Dermis blood vessel endothelial cell (primary cell): ENCODE measurements around the gene LRMDA. TPM values are rescaled to one million over a fixed set of nuclear protein-coding genes. Genes with fewer than 3 reads are reported as not detected.
"Not testable (repeated sequence)": the region's sequence is repeated elsewhere in the genome, so short reads cannot be mapped to it uniquely, and the experiment has no call there.

Source experiments
- DNase-seq: peaks from one replicate; pipeline ENCODE4 v3.0.0; 2010
- total RNA-seq: library from RNA; depleted of rRNA; stranded (reverse); fragments of >200 nt; gene quantifications from 2 replicates; pipeline ENCODE4 v1.2.3, GENCODE V29; 2014

LRMDA gene
- total RNA-seq, 1 donor from 2014 or later, result 27.4 TPM

- no peak for DNase-seq
Observed at GRCh38 chr10:75508239-75508813, 76.9 kb downstream of the LRMDA start.

GRCh38 chr10:75508814-75509306 is 77.4 kb downstream of the LRMDA start:
- DNase-seq, result no peak

- DNase-seq, result no peak
Observed at GRCh38 chr10:75509706-75510105, 78.3 kb downstream of the LRMDA start.

GRCh38 chr10:75511011-75511410 is 79.6 kb downstream of the LRMDA start:
- DNase-seq, result no peak

- DNase-seq, result no peak
Observed at GRCh38 chr10:75512203-75512933, 80.9 kb downstream of the LRMDA start.

GRCh38 chr10:75513292-75513885 is 82.0 kb downstream of the LRMDA start:
- no peak for DNase-seq

- DNase-seq, result no peak
Observed at GRCh38 chr10:75514830-75515229, 83.4 kb downstream of the LRMDA start.

- not testable (repeated sequence) for DNase-seq
Observed at GRCh38 chr10:75516154-75516553, 84.7 kb downstream of the LRMDA start.

GRCh38 chr10:75519213-75519612 is 87.8 kb downstream of the LRMDA start:
- not testable (repeated sequence) for DNase-seq

GRCh38 chr10:75521194-75521829 is 89.9 kb downstream of the LRMDA start:
- not testable (repeated sequence) for DNase-seq

GRCh38 chr10:75525067-75525466 is 93.6 kb downstream of the LRMDA start:
- DNase-seq, result no peak

GRCh38 chr10:75525646-75526045 is 94.2 kb downstream of the LRMDA start:
- DNase-seq, result no peak

- no peak for DNase-seq
Observed at GRCh38 chr10:75527542-75527941, 96.1 kb downstream of the LRMDA start.

GRCh38 chr10:75528392-75528791 is 97.0 kb downstream of the LRMDA start:
- no peak for DNase-seq

- peak; percentile 17 for DNase-seq
Observed at GRCh38 chr10:75530299-75530698, 98.9 kb downstream of the LRMDA start.

- DNase-seq, result no peak
Observed at GRCh38 chr10:75531571-75532031, 100.2 kb downstream of the LRMDA start.

- DNase-seq, result no peak
Observed at GRCh38 chr10:75532253-75532924, 101.0 kb downstream of the LRMDA start.

- DNase-seq, result no peak
Observed at GRCh38 chr10:75538144-75538543, 106.7 kb downstream of the LRMDA start.

GRCh38 chr10:75538765-75539164 is 107.3 kb downstream of the LRMDA start:
- DNase-seq, result no peak

- DNase-seq, result no peak
Observed at GRCh38 chr10:75540357-75540966, 109.0 kb downstream of the LRMDA start.

GRCh38 chr10:75540981-75541380 is 109.6 kb downstream of the LRMDA start:
- no peak for DNase-seq

GRCh38 chr10:75541411-75541810 is 110.0 kb downstream of the LRMDA start:
- DNase-seq, result no peak
